ENCODE results near the gene CDON. TPM values are rescaled to one million over a fixed set of nuclear protein-coding genes. Genes with fewer than 3 reads are reported as not detected.
A peak's percentile ranks its signal among the peaks of the same experiment; 100 is the strongest.
"Not testable (repeated sequence)": the region's sequence is repeated elsewhere in the genome, so short reads cannot be mapped to it uniquely, and the experiment has no call there.

Gene CDON
- total RNA-seq, 2 experiments from 2014 or later: 3.2 to 4.0 TPM

DNA sequence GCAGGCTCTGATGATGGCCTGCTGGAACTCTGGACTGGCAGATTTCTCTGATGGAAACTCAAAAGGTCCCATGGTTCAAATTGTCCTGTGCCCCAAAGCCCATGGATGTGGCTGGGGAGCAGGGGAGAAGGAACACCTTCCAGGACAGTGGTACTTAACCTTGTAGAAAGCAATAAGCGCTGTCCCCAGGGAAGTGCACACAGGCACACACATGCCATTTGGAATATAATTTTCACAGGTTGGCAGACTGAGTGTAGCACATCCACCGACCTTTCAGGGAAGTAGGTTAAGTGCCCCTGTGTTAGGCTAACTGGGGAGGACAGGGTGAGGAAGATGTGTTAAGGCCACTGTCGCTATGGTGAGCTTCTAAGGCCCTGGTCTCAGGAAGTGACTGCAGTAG, 140.5 kb downstream of the CDON start:
- Mint-ChIP-seq H3K4me3 (no peak overlapping the region), H3K27ac (no peak overlapping the region), H3K36me3 (ENCODE audit: low read depth) (no peaks in the 10 kb centered on the region), H3K4me1 (ENCODE audit: low read depth) (peaks cover 3% of the 10 kb centered on the region), H3K9me3 (no peaks in the 10 kb centered on the region), H3K27me3 (peaks cover 13% of the 10 kb centered on the region)
- no peak for ATAC-seq
- intact Hi-C loops (cut with micrococcal nuclease): no loop called here
- no peak for DNase-seq
- ChIA-PET POLR2A (no interaction called here), CTCF (interaction anchor here (1.3 to 5.0 kb wide), 2 partner anchors 271 to 273 kb away, joined by 3 to 36 read pairs; no protein-coding TSS in a partner anchor)
- TF ChIP-seq, protein P1, sequence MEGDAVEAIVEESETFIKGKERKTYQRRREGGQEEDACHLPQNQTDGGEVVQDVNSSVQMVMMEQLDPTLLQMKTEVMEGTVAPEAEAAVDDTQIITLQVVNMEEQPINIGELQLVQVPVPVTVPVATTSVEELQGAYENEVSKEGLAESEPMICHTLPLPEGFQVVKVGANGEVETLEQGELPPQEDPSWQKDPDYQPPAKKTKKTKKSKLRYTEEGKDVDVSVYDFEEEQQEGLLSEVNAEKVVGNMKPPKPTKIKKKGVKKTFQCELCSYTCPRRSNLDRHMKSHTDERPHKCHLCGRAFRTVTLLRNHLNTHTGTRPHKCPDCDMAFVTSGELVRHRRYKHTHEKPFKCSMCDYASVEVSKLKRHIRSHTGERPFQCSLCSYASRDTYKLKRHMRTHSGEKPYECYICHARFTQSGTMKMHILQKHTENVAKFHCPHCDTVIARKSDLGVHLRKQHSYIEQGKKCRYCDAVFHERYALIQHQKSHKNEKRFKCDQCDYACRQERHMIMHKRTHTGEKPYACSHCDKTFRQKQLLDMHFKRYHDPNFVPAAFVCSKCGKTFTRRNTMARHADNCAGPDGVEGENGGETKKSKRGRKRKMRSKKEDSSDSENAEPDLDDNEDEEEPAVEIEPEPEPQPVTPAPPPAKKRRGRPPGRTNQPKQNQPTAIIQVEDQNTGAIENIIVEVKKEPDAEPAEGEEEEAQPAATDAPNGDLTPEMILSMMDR (IDR thresholded peaks at IDR 0.05): no peak

DNA sequence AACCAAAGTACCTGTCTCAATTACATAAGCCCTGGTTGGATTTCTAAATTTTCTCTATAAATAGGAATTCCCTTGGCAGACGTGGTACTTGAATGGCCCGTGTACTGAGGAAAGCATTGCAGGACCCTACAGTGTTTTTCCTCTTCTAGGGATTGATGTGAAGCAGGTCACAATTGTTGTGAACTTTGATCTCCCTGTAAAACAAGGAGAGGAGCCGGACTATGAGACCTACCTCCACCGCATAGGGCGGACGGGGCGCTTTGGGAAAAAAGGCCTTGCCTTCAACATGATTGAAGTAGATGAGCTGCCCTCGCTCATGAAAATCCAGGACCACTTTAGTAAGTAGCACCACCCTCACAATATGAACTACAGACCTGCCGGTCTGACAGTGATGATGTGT, 141.6 kb downstream of the CDON start:
- ChIA-PET POLR2A (interaction anchor here (0.6 kb wide), 1 partner anchor 289 kb away, joined by 3 read pairs; no protein-coding TSS in a partner anchor), CTCF (interaction anchor here (1.3 to 5.0 kb wide), 2 partner anchors 272 to 274 kb away, joined by 3 to 36 read pairs; no protein-coding TSS in a partner anchor)
- peaks cover 3% of the 10 kb centered on the region for H3K4me1 Mint-ChIP-seq (ENCODE audit: low read depth)
- ATAC-seq (no peak), DNase-seq (no peak)
- no peak overlapping the region for H3K4me3 Mint-ChIP-seq
- peaks cover 9% of the 10 kb centered on the region for H3K27me3 Mint-ChIP-seq
- no peak overlapping the region for H3K27ac Mint-ChIP-seq
- H3K36me3 Mint-ChIP-seq (ENCODE audit: low read depth): no peaks in the 10 kb centered on the region
- TF ChIP-seq, protein P1 (IDR thresholded peaks at IDR 0.05): no peak
- intact Hi-C loops (cut with micrococcal nuclease): no loop called here
- no peaks in the 10 kb centered on the region for H3K9me3 Mint-ChIP-seq

DNA sequence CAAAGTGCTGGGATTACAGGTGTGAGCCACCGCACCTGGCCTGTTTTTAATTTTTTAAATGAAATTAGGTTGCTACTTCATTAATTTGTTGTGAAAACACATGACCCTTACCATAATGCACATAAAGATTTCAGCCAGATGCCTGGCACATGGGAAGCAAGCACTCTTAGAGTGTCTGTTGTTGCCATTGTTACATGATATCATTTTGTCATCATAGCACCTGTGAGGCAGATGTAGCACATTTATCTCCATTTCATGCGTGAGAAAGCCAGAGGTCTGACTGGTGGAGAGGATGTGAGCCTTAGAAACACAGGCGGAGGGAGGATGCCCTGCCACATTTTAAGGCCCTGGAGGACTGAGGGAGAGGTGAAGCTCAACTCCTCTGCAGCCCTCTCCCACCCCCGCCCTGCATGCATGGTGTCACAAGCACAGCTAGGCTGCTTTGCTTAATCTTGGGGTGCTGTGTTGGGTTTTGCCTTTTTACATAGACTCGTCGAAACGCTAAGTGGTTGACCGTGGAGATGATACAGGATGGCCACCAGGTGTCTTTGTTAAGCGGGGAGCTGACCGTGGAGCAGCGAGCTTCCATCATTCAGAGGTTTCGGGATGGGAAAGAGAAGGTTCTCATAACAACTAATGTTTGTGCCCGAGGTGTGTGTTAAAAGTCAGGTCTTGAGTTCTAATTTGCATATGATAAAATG, 144.4 kb downstream of the CDON start:
- Mint-ChIP-seq H3K4me1 (ENCODE audit: low read depth) (peaks cover 3% of the 10 kb centered on the region), H3K36me3 (ENCODE audit: low read depth) (no peaks in the 10 kb centered on the region), H3K27me3 (peaks cover 6% of the 10 kb centered on the region), H3K4me3 (no peak overlapping the region), H3K9me3 (no peaks in the 10 kb centered on the region), H3K27ac (no peak overlapping the region)
- ChIA-PET POLR2A (no interaction called here), CTCF (interaction anchor here (0.6 to 3.2 kb wide), 2 partner anchors 276 to 322 kb away, joined by 3 to 14 read pairs; no protein-coding TSS in a partner anchor)
- TF ChIP-seq, protein P1 (IDR thresholded peaks at IDR 0.05): no peak
- intact Hi-C loops (cut with micrococcal nuclease): no loop called here
- DNase-seq (no peak), ATAC-seq (no peak)

DNA sequence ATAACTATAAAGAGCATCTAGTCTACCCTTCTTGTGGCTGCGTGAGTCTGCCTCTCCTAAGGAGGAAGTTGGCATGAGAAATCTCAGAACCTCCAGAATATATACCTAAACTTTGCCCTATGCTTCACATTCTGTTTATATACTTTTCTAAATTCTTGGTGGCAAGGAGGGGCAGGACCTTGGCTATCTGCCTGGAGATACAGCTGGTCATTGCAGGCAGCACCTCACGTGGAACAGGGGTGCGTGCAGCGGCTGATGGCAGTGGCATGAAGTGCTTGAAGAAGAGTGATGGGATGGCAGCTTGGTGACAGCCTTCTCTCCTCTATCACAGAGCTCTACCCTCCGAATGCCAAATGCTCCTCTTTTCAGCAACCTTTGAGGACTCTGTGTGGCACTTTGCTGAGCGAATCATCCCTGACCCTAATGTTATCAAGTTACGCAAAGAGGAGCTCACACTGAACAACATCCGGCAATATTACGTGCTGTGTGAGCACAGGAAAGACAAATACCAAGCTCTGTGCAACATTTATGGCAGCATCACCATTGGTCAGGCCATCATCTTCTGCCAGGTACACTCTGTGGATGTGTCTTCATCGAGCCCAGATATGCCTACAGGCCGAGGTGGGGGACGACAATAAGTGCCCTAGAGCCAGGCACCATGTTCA, 145.9 kb downstream of the CDON start:
- H3K4me3 Mint-ChIP-seq: no peak overlapping the region

DNA sequence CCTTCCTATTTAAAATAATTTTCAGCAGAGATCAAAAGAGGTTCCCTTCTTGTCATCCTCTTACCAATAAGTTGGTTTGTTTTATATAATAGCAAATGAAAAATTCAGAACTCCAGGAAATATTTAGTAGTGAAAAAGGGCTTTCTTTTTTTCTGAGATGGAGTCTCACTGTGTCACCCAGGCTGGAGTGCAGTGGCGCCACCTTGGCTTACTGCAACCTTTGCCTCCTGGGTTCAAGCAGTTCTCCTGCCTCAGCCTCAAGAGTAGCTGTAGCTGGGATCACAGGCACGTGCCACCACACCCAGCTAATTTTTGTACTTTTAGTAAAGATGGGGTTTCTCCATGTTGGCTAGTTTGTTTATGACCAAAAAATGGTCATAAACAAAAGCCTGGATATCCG, 148.1 kb downstream of the CDON start:
- POLR2A ChIA-PET; ATAC-seq; H3K4me3 Mint-ChIP-seq; H3K4me1 Mint-ChIP-seq (ENCODE audit: low read depth); CTCF ChIA-PET; H3K9me3 Mint-ChIP-seq; H3K36me3 Mint-ChIP-seq (ENCODE audit: low read depth); intact Hi-C loops (cut with micrococcal nuclease); H3K27ac Mint-ChIP-seq: not testable (repeated sequence)
- peak; percentile 7 for DNase-seq
- peaks cover 15% of the 10 kb centered on the region for H3K27me3 Mint-ChIP-seq

More for the DNA sequence above, 145.9 kb downstream of the CDON start:
- CTCF ChIA-PET: interaction anchor here (0.5 to 3.2 kb wide), 2 partner anchors 277 to 279 kb away, joined by 3 to 14 read pairs; no protein-coding TSS in a partner anchor
- POLR2A ChIA-PET: interaction anchor here (0.7 kb wide), 1 partner anchor 21 kb away, joined by 3 read pairs; no protein-coding TSS in a partner anchor
- intact Hi-C loops (cut with micrococcal nuclease): no loop called here
- TF ChIP-seq, protein P1 (IDR thresholded peaks at IDR 0.05): no peak
- Mint-ChIP-seq H3K9me3 (no peaks in the 10 kb centered on the region), H3K36me3 (ENCODE audit: low read depth) (no peaks in the 10 kb centered on the region), H3K27ac (no peak overlapping the region), H3K27me3 (peaks cover 7% of the 10 kb centered on the region), H3K4me1 (ENCODE audit: low read depth) (no peaks in the 10 kb centered on the region)
- ATAC-seq (no peak), DNase-seq (no peak)
